K562 (cell line): ENCODE measurements around the gene KAT7.

Experiments
- CAMTA2 ChIP-seq: fragments of 250-450 bp; sonication (Bioruptor Pico); conservative IDR thresholded peaks from 2 replicates; pipeline ENCODE4 v1.5.1; 2022
- TF ChIP-seq, protein P1 (sequence below): fragments of 250-450 bp; sonication (Bioruptor Pico); IDR thresholded peaks from 2 replicates; pipeline ENCODE4 v1.4.0; 2020; ENCODE audit warnings: borderline replicate concordance

DNA sequence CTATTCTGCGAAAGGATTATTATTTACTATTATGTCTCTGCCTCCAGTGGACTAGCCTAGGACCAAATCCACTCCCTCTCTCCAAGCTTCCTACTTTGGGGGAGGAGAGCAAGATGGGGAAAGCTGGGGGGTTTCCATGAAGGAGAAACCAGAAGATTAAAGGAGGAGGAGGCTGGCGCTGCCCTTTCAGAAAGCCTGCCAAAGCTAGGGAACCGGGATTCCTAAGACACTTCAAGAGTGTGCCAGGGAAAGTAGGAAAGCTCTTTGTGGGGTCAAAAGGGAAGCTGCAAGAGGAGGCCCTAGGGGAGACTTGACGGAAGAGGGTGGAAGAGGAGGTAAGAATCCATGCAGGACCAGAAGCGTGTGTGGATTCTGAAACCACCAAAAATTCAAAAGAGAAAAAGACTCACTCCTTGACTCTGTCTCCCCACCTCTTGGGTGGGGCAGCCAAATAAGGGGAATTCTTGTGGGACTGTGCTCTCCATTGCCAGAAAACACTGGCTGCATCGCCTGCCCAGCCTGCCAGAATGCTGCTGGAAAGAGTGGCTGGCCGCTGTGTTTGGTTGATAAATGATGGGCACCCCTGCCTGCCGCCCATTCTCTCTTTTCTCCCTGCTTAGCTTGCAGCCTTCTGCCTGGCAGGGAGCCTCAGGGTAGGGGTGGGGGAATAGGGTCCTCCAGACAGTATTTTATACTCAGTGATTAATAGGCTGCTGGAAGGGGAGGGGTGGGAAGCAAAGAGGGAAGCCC lies 11.8 kb upstream of the KAT7 start:
- no peak for TF ChIP-seq CAMTA2 (CRISPR knock-in tag)
- TF ChIP-seq, protein P1, sequence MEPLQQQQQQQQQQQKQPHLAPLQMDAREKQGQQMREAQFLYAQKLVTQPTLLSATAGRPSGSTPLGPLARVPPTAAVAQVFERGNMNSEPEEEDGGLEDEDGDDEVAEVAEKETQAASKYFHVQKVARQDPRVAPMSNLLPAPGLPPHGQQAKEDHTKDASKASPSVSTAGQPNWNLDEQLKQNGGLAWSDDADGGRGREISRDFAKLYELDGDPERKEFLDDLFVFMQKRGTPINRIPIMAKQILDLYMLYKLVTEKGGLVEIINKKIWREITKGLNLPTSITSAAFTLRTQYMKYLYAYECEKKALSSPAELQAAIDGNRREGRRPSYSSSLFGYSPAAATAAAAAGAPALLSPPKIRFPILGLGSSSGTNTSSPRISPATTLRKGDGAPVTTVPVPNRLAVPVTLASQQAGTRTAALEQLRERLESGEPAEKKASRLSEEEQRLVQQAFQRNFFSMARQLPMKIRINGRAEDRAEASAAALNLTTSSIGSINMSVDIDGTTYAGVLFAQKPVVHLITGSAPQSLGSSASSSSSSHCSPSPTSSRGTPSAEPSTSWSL (CRISPR knock-in tag): no peak
